ENCODE data around the gene SCAMP1. TPM values are rescaled to one million over a fixed set of nuclear protein-coding genes. Genes with fewer than 3 reads are reported as not detected.

SCAMP1 gene
- total and polyA plus RNA-seq, 2 donors (not counting 1 experiment from before 2014, with no cell fraction given) = 44.3 to 60.6 TPM

DNA sequence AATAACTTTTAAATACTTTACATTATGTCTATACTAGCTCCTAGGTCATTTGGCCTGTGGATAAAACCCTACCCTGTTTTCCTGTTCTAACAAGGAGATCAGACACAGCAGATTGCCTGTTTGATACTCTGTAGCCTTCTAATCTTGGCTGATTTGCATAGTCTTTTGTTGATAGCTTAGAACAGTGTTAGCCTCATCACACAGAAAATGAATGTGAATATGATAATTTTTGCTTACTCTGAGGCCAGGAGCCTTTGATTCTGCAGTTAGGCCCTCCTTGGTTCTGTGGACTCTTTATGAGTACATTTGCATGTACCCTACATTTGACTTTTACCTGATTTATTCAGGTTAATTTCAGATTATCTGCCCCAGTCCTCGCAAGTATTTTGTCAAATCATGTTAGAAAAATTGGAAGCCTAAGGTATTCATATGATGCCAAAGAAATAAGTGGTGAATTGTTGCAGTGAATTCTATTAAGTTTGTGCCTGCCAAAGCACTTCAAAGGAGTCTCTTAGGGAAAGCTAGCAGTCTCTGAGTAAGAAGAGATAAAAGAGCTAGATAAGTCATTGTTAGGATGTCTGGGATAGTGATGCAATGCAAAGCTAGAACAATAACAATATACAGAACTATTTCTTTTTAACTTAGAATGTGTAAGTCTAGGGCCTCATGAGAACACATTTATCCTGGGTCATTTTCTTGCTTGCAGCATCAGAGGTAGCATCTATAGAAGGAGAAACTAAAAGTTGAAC, 56.4 kb downstream of the SCAMP1 start:
- peak in 1 of 2 donors; percentile 63 for DNase-seq (ENCODE audit: low read depth in 2 of 2)
- no peak overlapping the region for H3K4me2 ChIP-seq (ENCODE audit: extremely low read depth, insufficient read depth, low read length)
- no peaks in the 10 kb centered on the region for H4K20me1 ChIP-seq (ENCODE audit: control insufficient read depth, extremely low read depth, insufficient read depth, low read length)
- no peaks in the 10 kb centered on the region for H3K4me1 ChIP-seq (ENCODE audit: control insufficient read depth, extremely low read depth, insufficient read depth, low read length)
- no peak for TF ChIP-seq EZH2 (IDR thresholded peaks at IDR 0.05; ENCODE audit: low read length, missing control alignments)
- TF ChIP-seq, protein P1, sequence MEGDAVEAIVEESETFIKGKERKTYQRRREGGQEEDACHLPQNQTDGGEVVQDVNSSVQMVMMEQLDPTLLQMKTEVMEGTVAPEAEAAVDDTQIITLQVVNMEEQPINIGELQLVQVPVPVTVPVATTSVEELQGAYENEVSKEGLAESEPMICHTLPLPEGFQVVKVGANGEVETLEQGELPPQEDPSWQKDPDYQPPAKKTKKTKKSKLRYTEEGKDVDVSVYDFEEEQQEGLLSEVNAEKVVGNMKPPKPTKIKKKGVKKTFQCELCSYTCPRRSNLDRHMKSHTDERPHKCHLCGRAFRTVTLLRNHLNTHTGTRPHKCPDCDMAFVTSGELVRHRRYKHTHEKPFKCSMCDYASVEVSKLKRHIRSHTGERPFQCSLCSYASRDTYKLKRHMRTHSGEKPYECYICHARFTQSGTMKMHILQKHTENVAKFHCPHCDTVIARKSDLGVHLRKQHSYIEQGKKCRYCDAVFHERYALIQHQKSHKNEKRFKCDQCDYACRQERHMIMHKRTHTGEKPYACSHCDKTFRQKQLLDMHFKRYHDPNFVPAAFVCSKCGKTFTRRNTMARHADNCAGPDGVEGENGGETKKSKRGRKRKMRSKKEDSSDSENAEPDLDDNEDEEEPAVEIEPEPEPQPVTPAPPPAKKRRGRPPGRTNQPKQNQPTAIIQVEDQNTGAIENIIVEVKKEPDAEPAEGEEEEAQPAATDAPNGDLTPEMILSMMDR (conservative IDR thresholded peaks at IDR 0.05 in 1 of 2, IDR thresholded peaks at IDR 0.05 in 1 of 2; ENCODE audit: low read depth in 1 of 2, low read length in 2 of 2) = no peak
- H3K9me3 ChIP-seq (ENCODE audit: control insufficient read depth, insufficient read depth, low read depth, low read length) = no peaks in the 10 kb centered on the region
- no peak overlapping the region for H3K27ac ChIP-seq (ENCODE audit: insufficient read depth, low read length)
- H3K4me3 ChIP-seq (replicated peaks in 1 of 4; ENCODE audit: control extremely low read depth in 1 of 4, insufficient read depth in 1 of 4, low read depth in 3 of 4, low read length in 4 of 4) = no peak overlapping the region
- H3K79me2 ChIP-seq (ENCODE audit: control insufficient read depth, insufficient read depth, low read length) = no peaks in the 10 kb centered on the region
- no peak overlapping the region for H2AFZ ChIP-seq (ENCODE audit: low read length)
- H3K27me3 ChIP-seq (ENCODE audit: control insufficient read depth, insufficient read depth, low read length) = no peaks in the 10 kb centered on the region
- H3K36me3 ChIP-seq (ENCODE audit: control insufficient read depth, insufficient read depth, low read length) = no peaks in the 10 kb centered on the region
- no peak overlapping the region for H3K9ac ChIP-seq (ENCODE audit: insufficient read depth, low read length)

DNA sequence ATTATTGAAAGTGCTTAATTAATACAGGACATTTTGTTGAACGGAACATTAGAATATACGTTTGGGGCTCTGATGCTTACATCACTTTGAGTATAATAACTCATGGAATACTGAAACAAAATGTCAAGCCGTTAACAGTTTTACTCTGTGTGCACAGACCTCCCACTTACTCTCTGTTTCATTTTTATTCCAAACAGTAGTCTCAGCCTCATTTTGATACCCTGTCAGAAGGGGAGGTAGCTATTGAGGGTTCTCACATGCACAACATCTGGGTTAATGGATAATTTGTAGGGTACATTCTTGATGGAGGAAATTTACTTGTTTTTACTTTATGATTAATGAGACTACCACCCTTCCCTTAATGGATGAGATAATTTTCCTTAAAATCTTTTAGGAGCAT, 59.0 kb downstream of the SCAMP1 start:
- DNase-seq (ENCODE audit: low read depth in 2 of 2) = no peak
- no peak overlapping the region for H3K4me2 ChIP-seq (ENCODE audit: extremely low read depth, insufficient read depth, low read length)

DNA sequence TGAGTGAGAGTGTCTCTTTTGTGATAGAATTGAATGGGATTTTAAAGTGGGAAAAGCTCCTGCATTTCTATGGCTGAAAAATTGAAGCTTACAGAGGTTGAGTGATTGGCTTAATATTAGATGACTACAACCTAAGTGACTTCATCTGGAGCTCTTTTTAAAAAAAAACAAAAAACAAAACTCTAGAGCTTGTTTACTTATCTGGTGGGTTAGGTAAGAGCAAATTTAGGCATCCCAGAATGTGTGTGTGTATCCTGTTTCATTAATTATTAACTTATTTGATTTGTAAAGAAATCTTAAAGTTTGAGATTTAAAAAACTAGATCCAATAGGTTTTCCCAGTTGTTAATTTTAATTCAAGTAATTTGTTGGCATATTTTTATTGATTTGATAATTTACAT, 60.1 kb downstream of the SCAMP1 start:
- Histone ChIP-seq H4K20me1 (ENCODE audit: control insufficient read depth, extremely low read depth, insufficient read depth, low read length) (no peaks in the 10 kb centered on the region), H3K4me2 (ENCODE audit: extremely low read depth, insufficient read depth, low read length) (no peak overlapping the region), H3K9ac (ENCODE audit: insufficient read depth, low read length) (no peak overlapping the region), H3K27me3 (ENCODE audit: control insufficient read depth, insufficient read depth, low read length) (no peaks in the 10 kb centered on the region), H2AFZ (ENCODE audit: low read length) (no peak overlapping the region), H3K9me3 (ENCODE audit: control insufficient read depth, insufficient read depth, low read depth, low read length) (no peaks in the 10 kb centered on the region), H3K4me3 (replicated peaks in 1 of 4; ENCODE audit: control extremely low read depth in 1 of 4, insufficient read depth in 1 of 4, low read depth in 3 of 4, low read length in 4 of 4) (no peak overlapping the region), H3K27ac (ENCODE audit: insufficient read depth, low read length) (no peak overlapping the region), H3K36me3 (ENCODE audit: control insufficient read depth, insufficient read depth, low read length) (no peaks in the 10 kb centered on the region), H3K4me1 (ENCODE audit: control insufficient read depth, extremely low read depth, insufficient read depth, low read length) (no peaks in the 10 kb centered on the region), H3K79me2 (ENCODE audit: control insufficient read depth, insufficient read depth, low read length) (no peaks in the 10 kb centered on the region)
- TF ChIP-seq EZH2 (IDR thresholded peaks at IDR 0.05; ENCODE audit: low read length, missing control alignments) = no peak
- TF ChIP-seq, protein P1 (conservative IDR thresholded peaks at IDR 0.05 in 1 of 2, IDR thresholded peaks at IDR 0.05 in 1 of 2; ENCODE audit: low read depth in 1 of 2, low read length in 2 of 2) = no peak
- no peak for DNase-seq (ENCODE audit: low read depth in 2 of 2)

More for the DNA sequence above, 59.0 kb downstream of the SCAMP1 start:
- Histone ChIP-seq H2AFZ (ENCODE audit: low read length) (no peak overlapping the region), H3K27ac (ENCODE audit: insufficient read depth, low read length) (no peak overlapping the region), H4K20me1 (ENCODE audit: control insufficient read depth, extremely low read depth, insufficient read depth, low read length) (no peaks in the 10 kb centered on the region), H3K4me3 (replicated peaks in 1 of 4; ENCODE audit: control extremely low read depth in 1 of 4, insufficient read depth in 1 of 4, low read depth in 3 of 4, low read length in 4 of 4) (no peak overlapping the region), H3K9me3 (ENCODE audit: control insufficient read depth, insufficient read depth, low read depth, low read length) (no peaks in the 10 kb centered on the region), H3K4me1 (ENCODE audit: control insufficient read depth, extremely low read depth, insufficient read depth, low read length) (no peaks in the 10 kb centered on the region), H3K36me3 (ENCODE audit: control insufficient read depth, insufficient read depth, low read length) (no peaks in the 10 kb centered on the region), H3K9ac (ENCODE audit: insufficient read depth, low read length) (no peak overlapping the region), H3K79me2 (ENCODE audit: control insufficient read depth, insufficient read depth, low read length) (no peaks in the 10 kb centered on the region), H3K27me3 (ENCODE audit: control insufficient read depth, insufficient read depth, low read length) (no peaks in the 10 kb centered on the region)
- no peak for TF ChIP-seq EZH2 (IDR thresholded peaks at IDR 0.05; ENCODE audit: low read length, missing control alignments)
- TF ChIP-seq, protein P1 (conservative IDR thresholded peaks at IDR 0.05 in 1 of 2, IDR thresholded peaks at IDR 0.05 in 1 of 2; ENCODE audit: low read depth in 1 of 2, low read length in 2 of 2) = no peak
